ENCODE results near the gene WDR43. TPM values are rescaled to one million over a fixed set of nuclear protein-coding genes. Genes with fewer than 3 reads are reported as not detected.

Gene WDR43
- total RNA-seq, 3 donors from 2014 or later, result 34.4 to 40.9 (median 37.6) TPM

DNA sequence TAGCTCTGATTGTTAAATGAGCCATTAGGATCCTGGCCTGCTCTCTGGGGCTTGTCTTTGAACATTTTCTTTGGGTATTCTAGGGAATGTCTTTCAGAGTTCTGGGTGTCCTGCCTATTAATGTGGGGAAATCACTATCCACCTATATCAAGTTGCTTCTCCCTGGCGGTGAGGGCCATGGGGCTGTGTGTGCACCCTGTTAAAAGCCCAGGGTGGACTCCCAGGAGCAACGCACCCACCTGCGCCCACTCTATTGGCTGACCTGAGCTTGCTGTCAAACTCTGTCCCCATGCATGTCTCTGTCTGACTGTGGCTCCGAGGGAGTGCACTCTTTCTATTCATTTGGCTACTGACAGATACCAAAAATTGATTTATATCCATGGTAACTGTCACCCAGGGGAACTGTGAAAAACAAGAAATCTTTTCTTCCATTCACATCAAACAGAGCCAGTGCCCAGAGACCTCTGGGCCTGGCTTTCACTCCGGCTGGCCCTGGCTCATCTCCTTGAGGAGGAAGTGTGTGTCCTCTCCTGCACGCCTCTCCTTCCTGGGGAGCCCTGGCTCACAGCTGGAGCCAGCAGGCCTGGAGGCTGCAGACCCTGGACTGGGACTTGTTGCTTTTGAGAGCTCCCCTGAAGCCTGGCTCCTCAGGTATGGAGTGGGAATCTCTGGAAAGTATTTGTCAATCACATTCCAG is 76.1 kb downstream of the WDR43 start:
- Histone ChIP-seq H3K4me1 (ENCODE audit: low read depth) (no peaks in the 10 kb centered on the region), H3K36me3 (ENCODE audit: low read depth) (no peaks in the 10 kb centered on the region), H3K4me3 (no peak overlapping the region), H3K9me3 (no peaks in the 10 kb centered on the region)
- no peak for DNase-seq
- intact Hi-C loops (cut with DNase I, micrococcal nuclease), result no loop called here
- no peak for ATAC-seq
- TF ChIP-seq, protein P1, sequence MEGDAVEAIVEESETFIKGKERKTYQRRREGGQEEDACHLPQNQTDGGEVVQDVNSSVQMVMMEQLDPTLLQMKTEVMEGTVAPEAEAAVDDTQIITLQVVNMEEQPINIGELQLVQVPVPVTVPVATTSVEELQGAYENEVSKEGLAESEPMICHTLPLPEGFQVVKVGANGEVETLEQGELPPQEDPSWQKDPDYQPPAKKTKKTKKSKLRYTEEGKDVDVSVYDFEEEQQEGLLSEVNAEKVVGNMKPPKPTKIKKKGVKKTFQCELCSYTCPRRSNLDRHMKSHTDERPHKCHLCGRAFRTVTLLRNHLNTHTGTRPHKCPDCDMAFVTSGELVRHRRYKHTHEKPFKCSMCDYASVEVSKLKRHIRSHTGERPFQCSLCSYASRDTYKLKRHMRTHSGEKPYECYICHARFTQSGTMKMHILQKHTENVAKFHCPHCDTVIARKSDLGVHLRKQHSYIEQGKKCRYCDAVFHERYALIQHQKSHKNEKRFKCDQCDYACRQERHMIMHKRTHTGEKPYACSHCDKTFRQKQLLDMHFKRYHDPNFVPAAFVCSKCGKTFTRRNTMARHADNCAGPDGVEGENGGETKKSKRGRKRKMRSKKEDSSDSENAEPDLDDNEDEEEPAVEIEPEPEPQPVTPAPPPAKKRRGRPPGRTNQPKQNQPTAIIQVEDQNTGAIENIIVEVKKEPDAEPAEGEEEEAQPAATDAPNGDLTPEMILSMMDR (IDR thresholded peaks at IDR 0.05), result no peak

DNA sequence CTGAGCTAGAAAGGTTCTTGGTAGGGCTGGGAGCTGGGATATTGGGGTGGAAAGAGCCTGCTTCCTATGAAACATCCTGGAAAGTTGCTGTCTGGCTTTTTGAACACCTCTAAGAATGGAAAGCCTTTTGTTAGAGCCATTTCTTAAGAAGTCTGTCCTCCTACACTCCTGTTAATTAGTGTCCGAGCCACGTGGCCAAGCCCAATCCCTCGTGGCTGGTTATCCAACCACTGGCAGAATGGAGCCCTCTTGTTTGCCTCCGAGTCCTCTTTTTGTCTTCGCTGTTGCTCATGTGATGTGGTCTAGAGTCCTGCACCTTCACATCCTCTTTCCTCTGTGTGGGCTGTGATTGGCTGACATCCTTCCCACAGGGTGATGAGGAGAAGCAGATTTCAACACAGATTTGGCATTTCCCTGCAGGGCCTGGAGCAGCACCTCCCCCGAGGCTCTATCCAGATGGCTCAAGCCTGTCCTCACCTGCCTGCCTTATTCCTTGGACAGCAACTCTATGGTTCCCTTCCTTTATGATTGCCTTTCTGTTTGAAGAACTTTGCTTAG is 78.4 kb downstream of the WDR43 start:
- intact Hi-C loops (cut with DNase I, micrococcal nuclease), result no loop called here
- ATAC-seq, result no peak

DNA sequence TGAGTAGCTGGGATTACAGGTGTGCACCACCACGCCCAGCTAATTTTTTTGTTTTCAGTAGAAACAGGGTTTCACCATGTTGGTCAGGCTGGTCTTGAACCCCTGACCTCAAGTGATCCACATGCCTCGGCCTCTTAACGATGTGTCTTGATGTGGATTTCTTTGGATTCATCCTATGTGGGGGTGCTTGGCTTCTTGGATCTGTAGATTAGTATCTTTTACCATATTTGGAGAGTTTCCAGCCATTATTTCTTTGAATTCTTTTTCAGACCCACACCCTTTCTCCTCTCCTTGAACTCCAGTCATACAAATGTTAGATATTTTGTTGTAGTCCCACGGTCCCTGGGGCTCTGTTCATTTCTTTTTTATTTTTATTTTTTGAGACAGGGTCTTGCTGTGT is 79.8 kb downstream of the WDR43 start:
- intact Hi-C loops (cut with DNase I, micrococcal nuclease), result no loop called here
- H3K4me3 ChIP-seq, result no peak overlapping the region
- ATAC-seq, result no peak
- H3K9me3 ChIP-seq, result no peaks in the 10 kb centered on the region
- TF ChIP-seq, protein P1 (IDR thresholded peaks at IDR 0.05), result no peak
- no peak for DNase-seq
- H3K4me1 ChIP-seq (ENCODE audit: low read depth), result no peaks in the 10 kb centered on the region
- H3K36me3 ChIP-seq (ENCODE audit: low read depth), result no peaks in the 10 kb centered on the region

More for the DNA sequence above, 78.4 kb downstream of the WDR43 start:
- TF ChIP-seq, protein P1 (IDR thresholded peaks at IDR 0.05), result no peak
- Histone ChIP-seq H3K9me3 (no peaks in the 10 kb centered on the region), H3K36me3 (ENCODE audit: low read depth) (no peaks in the 10 kb centered on the region), H3K4me1 (ENCODE audit: low read depth) (no peaks in the 10 kb centered on the region), H3K4me3 (no peak overlapping the region)
- DNase-seq, result no peak

DNA sequence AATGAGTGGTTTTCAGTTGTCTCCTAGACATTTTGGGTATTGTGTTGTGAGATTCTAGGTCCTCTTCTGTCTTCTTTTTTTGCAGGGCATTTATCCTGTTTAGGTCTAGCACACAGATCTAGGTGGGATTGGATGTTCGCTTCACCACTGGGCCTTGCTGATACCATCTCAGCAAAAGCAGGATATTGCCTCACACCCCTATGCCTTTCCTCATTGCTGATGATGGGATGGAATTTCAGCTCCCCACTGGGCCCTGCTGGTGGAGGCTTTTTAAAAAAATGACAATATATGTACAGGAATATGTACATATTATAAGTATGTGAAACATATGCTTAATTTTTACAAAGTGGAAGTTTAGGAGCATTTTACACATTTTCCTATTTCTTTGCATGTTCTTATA is 81.2 kb downstream of the WDR43 start:
- H3K9me3 ChIP-seq, result no peaks in the 10 kb centered on the region
- DNase-seq (no peak), ATAC-seq (no peak)
- TF ChIP-seq, protein P1 (IDR thresholded peaks at IDR 0.05), result no peak
- no peak overlapping the region for H3K4me3 ChIP-seq
- H3K4me1 ChIP-seq (ENCODE audit: low read depth), result no peaks in the 10 kb centered on the region
- intact Hi-C loops (cut with DNase I, micrococcal nuclease), result no loop called here
- H3K36me3 ChIP-seq (ENCODE audit: low read depth), result no peaks in the 10 kb centered on the region

DNA sequence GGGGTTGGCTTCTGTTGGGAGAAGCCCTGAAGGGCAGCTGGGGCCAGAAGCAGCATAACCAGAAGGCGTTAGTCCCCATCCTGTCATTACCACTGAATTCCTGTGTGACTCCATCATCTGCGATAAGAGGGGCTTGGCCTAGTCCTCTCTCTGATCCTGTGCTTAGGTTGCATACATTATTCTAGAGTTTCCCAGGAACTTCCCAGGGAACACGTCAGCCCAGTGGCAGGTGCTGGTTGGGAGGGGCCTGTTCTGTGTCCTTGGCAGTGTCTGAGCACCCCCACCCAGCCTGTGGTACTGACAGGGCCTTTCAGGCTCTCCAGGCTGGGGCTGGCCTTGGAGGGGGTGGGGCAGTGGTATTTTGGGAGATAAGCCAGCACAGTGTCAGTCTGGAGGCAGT is 82.1 kb downstream of the WDR43 start:
- Histone ChIP-seq H3K4me3 (no peak overlapping the region), H3K36me3 (ENCODE audit: low read depth) (no peaks in the 10 kb centered on the region), H3K4me1 (ENCODE audit: low read depth) (no peaks in the 10 kb centered on the region), H3K9me3 (no peaks in the 10 kb centered on the region)
- ATAC-seq, result no peak
- intact Hi-C loops (cut with DNase I, micrococcal nuclease), result no loop called here
- TF ChIP-seq, protein P1 (IDR thresholded peaks at IDR 0.05), result no peak
- DNase-seq, result no peak

Measured in mucosa of descending colon (tissue), 3 donors.